HCT116 (cell line): Measurements from ENCODE around the gene EYA2. TPM values are rescaled to one million over a fixed set of nuclear protein-coding genes. Genes with fewer than 3 reads are reported as not detected.

Source experiments
- ATAC-seq: fragments of 200-7000 bp; cut with Tn5 transposase; 2 replicates; pipeline ENCODE4 v1.9.1; 2020; ENCODE audit warnings: mild to moderate bottlenecking, moderate library complexity
- BruUV-seq: library from RNA; stranded (reverse); fragments of 400-500 nt; replicated peaks from 2 replicates; lab custom pipeline; 2021; lab: Mats Ljungman, UMichigan
- CTCF ChIA-PET: fragments of 300-600 bp; sonication (Branson Sonifier 250); formaldehyde crosslinking; loops from one replicate; lab custom pipeline; 2021; ENCODE audit warnings: antibody characterized with exemption; lab: Charles Lee
- POLR2A ChIA-PET: fragments of 300-600, 350-600 bp; sonication (Branson Sonifier 250); formaldehyde crosslinking; loops from one replicate; lab custom pipeline; 2021; ENCODE audit warnings: antibody characterized with exemption; lab: Charles Lee
- RAD21 ChIA-PET, 2 experiments: fragments of 300-600 bp; sonication (Branson Sonifier 250); formaldehyde crosslinking; loops; one replicate each; lab custom pipeline; 2023; ENCODE audit warnings: low total read pairs in 2 of 2; ENCODE audit not compliant: uncharacterized antibody in 2 of 2, unreplicated experiment in 2 of 2, low non-redundant PET in 1 of 2; lab: Charles Lee
- DNase-seq: peaks from one replicate; pipeline ENCODE4 v3.0.0-alpha.2; 2010; ENCODE audit warnings: low read depth, low spot score
- H2AFZ ChIP-seq: fragments of 200-600 bp; shearing (Covaris generic), sonication (generic); 2 replicates; pipeline ENCODE4 v1.6.1; 2017; ENCODE audit warnings: low read depth, mixed run types, mixed read lengths, antibody characterized with exemption, low read length; ENCODE audit not compliant: poor library complexity, severe bottlenecking
- H3K27ac ChIP-seq: 2 replicates; pipeline ENCODE4 v1.5.1; 2012; ENCODE audit warnings: low read depth, low read length
- H3K27me3 ChIP-seq: fragments of 200-600 bp; sonication (generic); 2 replicates; pipeline ENCODE4 v1.6.1; 2016; ENCODE audit warnings: mixed run types, low read length, mixed read lengths; ENCODE audit not compliant: insufficient read depth
- H3K36me3 ChIP-seq, 2 experiments: fragments of 200-500 bp in 1 of 2; fragments of 200-600 bp in 1 of 2; sonication (Bioruptor generic) in 1 of 2; sonication (generic) in 1 of 2; 2 replicates each; pipeline versions ENCODE4 v1.5.1 to v1.6.1; 2014 to 2016; ENCODE audit warnings: low read length in 2 of 2, inconsistent platforms in 1 of 2, mixed read lengths in 1 of 2, mixed run types in 1 of 2; ENCODE audit not compliant: insufficient read depth in 2 of 2, control insufficient read depth in 1 of 2
- H3K4me1 ChIP-seq, 2 experiments: fragments of 200-600 bp in 1 of 2; sonication (generic) in 1 of 2; 2 replicates each; pipeline versions ENCODE4 v1.5.1 to v1.6.1; 2012 to 2017; ENCODE audit warnings: low read length in 2 of 2, inconsistent platforms in 1 of 2, mild to moderate bottlenecking in 1 of 2, mixed read lengths in 1 of 2, mixed run types in 1 of 2, moderate library complexity in 1 of 2; ENCODE audit not compliant: insufficient read depth in 2 of 2, control insufficient read depth in 1 of 2
- H3K4me2 ChIP-seq: fragments of 200-600 bp; sonication (generic); 2 replicates; pipeline ENCODE4 v1.6.1; 2017; ENCODE audit warnings: mixed run types, low read length, mixed read lengths
- H3K4me3 ChIP-seq, 2 experiments: fragments of 200-600 bp in 1 of 2; sonication (generic) in 1 of 2; replicated peaks in 1 of 2; 2 replicates each; pipeline ENCODE4 v1.5.1; 2011 to 2016; ENCODE audit warnings: low read length in 2 of 2, control low read depth in 1 of 2, low read depth in 1 of 2, mild to moderate bottlenecking in 1 of 2, mixed read lengths in 1 of 2, mixed run types in 1 of 2
- H3K79me2 ChIP-seq: fragments of 200-600 bp; sonication (generic); 2 replicates; pipeline ENCODE4 v1.6.1; 2017; ENCODE audit warnings: mild to moderate bottlenecking, mixed run types, low read length, moderate library complexity, mixed read lengths; ENCODE audit not compliant: insufficient read depth
- H3K9ac ChIP-seq: fragments of 200-600 bp; sonication (generic); 2 replicates; pipeline ENCODE4 v1.6.1; 2016; ENCODE audit warnings: low read length, mixed read lengths
- H3K9me2 ChIP-seq: fragments of 200-600 bp; sonication (generic), shearing (Covaris generic); 2 replicates; pipeline ENCODE4 v1.6.1; 2017; ENCODE audit warnings: mixed run types, mild to moderate bottlenecking, moderate library complexity; ENCODE audit not compliant: insufficient read depth
- H3K9me3 ChIP-seq, 2 experiments: fragments of 200-500 bp in 1 of 2; fragments of 200-600 bp in 1 of 2; sonication (Bioruptor generic) in 1 of 2; sonication (generic) in 1 of 2; 2 replicates each; pipeline ENCODE4 v1.6.1; 2014 to 2017; ENCODE audit warnings: low read length in 2 of 2, mixed read lengths in 2 of 2, inconsistent platforms in 1 of 2, low read depth in 1 of 2, mild to moderate bottlenecking in 1 of 2, mixed run types in 1 of 2, moderate library complexity in 1 of 2; ENCODE audit not compliant: control insufficient read depth in 1 of 2, insufficient read depth in 1 of 2
- H4K20me1 ChIP-seq: fragments of 200-600 bp; sonication (generic), shearing (Covaris generic); 2 replicates; pipeline ENCODE4 v1.6.1; 2017; ENCODE audit warnings: mixed run types, mild to moderate bottlenecking, moderate library complexity; ENCODE audit not compliant: insufficient read depth
- ATF3 ChIP-seq: IDR thresholded peaks from 2 replicates; pipeline ENCODE4 v1.6.1; 2012
- EGR1 ChIP-seq: IDR thresholded peaks from 2 replicates; pipeline ENCODE4 v1.6.1; 2012; ENCODE audit warnings: low read depth
- EZH2 ChIP-seq: fragments of 200-600 bp; sonication (generic); IDR thresholded peaks from 2 replicates; pipeline ENCODE4 v1.6.1; 2017; ENCODE audit warnings: antibody characterized with exemption, mixed run types
- EZH2phosphoT487 ChIP-seq: fragments of 200-600 bp; IDR thresholded peaks from 2 replicates; pipeline ENCODE4 v1.6.1; 2018; ENCODE audit warnings: antibody characterized with exemption, borderline replicate concordance
- RAD21 ChIP-seq: IDR thresholded peaks from 2 replicates; pipeline ENCODE4 v1.6.1; 2012; ENCODE audit warnings: low read depth, mild to moderate bottlenecking
- REST ChIP-seq: IDR thresholded peaks from 2 replicates; pipeline ENCODE4 v1.6.1; 2012; ENCODE audit warnings: low read depth
- SP1 ChIP-seq: IDR thresholded peaks from 2 replicates; pipeline ENCODE4 v1.6.1; 2012; ENCODE audit warnings: low read depth
- ZBTB33 ChIP-seq: IDR thresholded peaks from 2 replicates; pipeline ENCODE4 v1.6.1; 2011; ENCODE audit warnings: mild to moderate bottlenecking, low read length, moderate library complexity; ENCODE audit not compliant: insufficient replicate concordance; ENCODE audit errors: extremely low read depth
- intact Hi-C: fragments of 100-400 bp; cut with micrococcal nuclease; formaldehyde crosslinking; loops from 2 replicates; pipeline ENCODE4 v1.10.0; 2022
- total RNA-seq: library from RNA; stranded (reverse); gene quantifications from one replicate; pipeline ENCODE4 v1.2.1, GENCODE V29; 2021; ENCODE audit not compliant: unreplicated experiment

EYA2 gene
- total RNA-seq, 1 experiment from 2014 or later = not detected

GRCh38 chr20:46923550-46923949 is 28.9 kb downstream of the EYA2 start:
- BruUV-seq = no TSS peak
- no peak overlapping the region for H3K27ac ChIP-seq
- no peaks in the 10 kb centered on the region for H3K9me3 ChIP-seq
- no peaks in the 10 kb centered on the region for H3K4me1 ChIP-seq
- CTCF ChIA-PET = no interaction called here
- no peaks in the 10 kb centered on the region for H3K36me3 ChIP-seq
- H4K20me1 ChIP-seq = no peaks in the 10 kb centered on the region
- no peaks in the 10 kb centered on the region for H3K79me2 ChIP-seq
- no peak for TF ChIP-seq EGR1
- no peak for TF ChIP-seq RAD21
- no peak for TF ChIP-seq EZH2
- no peak for TF ChIP-seq REST
- no peak for TF ChIP-seq SP1
- TF ChIP-seq ATF3 = no peak
- TF ChIP-seq EZH2phosphoT487 = no peak
- TF ChIP-seq ZBTB33 = no peak
- ATAC-seq (no peak), DNase-seq (no peak)
- intact Hi-C loops = no loop called here
- RAD21 ChIA-PET = no interaction called here
- POLR2A ChIA-PET = no interaction called here
- H3K9ac ChIP-seq = no peak overlapping the region
- no peak overlapping the region for H2AFZ ChIP-seq
- H3K9me2 ChIP-seq = no peaks in the 10 kb centered on the region
- H3K4me3 ChIP-seq = no peak overlapping the region
- no peak overlapping the region for H3K4me2 ChIP-seq
- H3K27me3 ChIP-seq = no peaks in the 10 kb centered on the region
